ENCODE measurements around the gene ARID1B.

GRCh38 chr6:157059781-157060180 is 282.6 kb downstream of the ARID1B start:
- no peak for TF ChIP-seq CTCF (IDR thresholded peaks at IDR 0.05; ENCODE audit: poor library complexity)
- TF ChIP-seq EZH2 (IDR thresholded peaks at IDR 0.05; ENCODE audit: borderline replicate concordance) = no peak
